Natural killer cell (primary cell): ENCODE results near the gene GAMT. TPM values are rescaled to one million over a fixed set of nuclear protein-coding genes. Genes with fewer than 3 reads are reported as not detected.

Source experiments
- ATAC-seq, 3 donors: fragments of 150-1000 bp in 2 of 3; fragments of 200-7000 bp in 1 of 3; cut with Tn5 transposase; 1 replicate in 1 of 3; 2 replicates in 2 of 3; pipeline ENCODE4 v1.10.0; 2021; ENCODE audit warnings: mild to moderate bottlenecking in 2 of 3, moderate library complexity in 2 of 3
- DNase-seq, 2 donors: peaks; one replicate each; pipeline versions ENCODE4 v3.0.0 to v3.0.0-alpha.2; 2013 to 2021; ENCODE audit warnings: mixed read lengths in 1 of 2
- H3K27ac ChIP-seq: one replicate; pipeline ENCODE4 v1.5.1; 2013; ENCODE audit warnings: mild to moderate bottlenecking, low read length
- H3K27me3 ChIP-seq: one replicate; pipeline ENCODE4 v1.6.1; 2013; ENCODE audit warnings: low read length; ENCODE audit not compliant: control insufficient read depth, insufficient read depth
- H3K36me3 ChIP-seq: one replicate; pipeline ENCODE4 v1.6.1; 2013; ENCODE audit warnings: low read length; ENCODE audit not compliant: control insufficient read depth, insufficient read depth
- H3K4me1 ChIP-seq: one replicate; pipeline ENCODE4 v1.6.1; 2013; ENCODE audit warnings: low read length; ENCODE audit not compliant: control insufficient read depth, insufficient read depth
- H3K4me3 ChIP-seq: one replicate; pipeline ENCODE4 v1.5.1; 2013; ENCODE audit warnings: low read length
- H3K9me3 ChIP-seq: one replicate; pipeline ENCODE4 v1.6.1; 2013; ENCODE audit warnings: low read length; ENCODE audit not compliant: control insufficient read depth, insufficient read depth
- H3K27ac Mint-ChIP-seq, 2 donors: one replicate each; pipeline ENCODE4 v1.8.0; 2022; ENCODE audit warnings: mild to moderate bottlenecking in 2 of 2, mixed read lengths in 2 of 2, moderate library complexity in 1 of 2
- H3K27me3 Mint-ChIP-seq, 2 donors: one replicate each; pipeline ENCODE4 v1.8.0; 2022; ENCODE audit warnings: low read depth in 2 of 2, mixed read lengths in 2 of 2
- H3K36me3 Mint-ChIP-seq: one replicate; pipeline ENCODE4 v1.8.0; 2022; ENCODE audit warnings: mixed read lengths
- H3K4me1 Mint-ChIP-seq, 2 donors: one replicate each; pipeline ENCODE4 v1.8.0; 2022; ENCODE audit warnings: mixed read lengths in 2 of 2
- H3K4me3 Mint-ChIP-seq: one replicate; pipeline ENCODE4 v1.8.0; 2022; ENCODE audit warnings: mild to moderate bottlenecking, moderate library complexity, mixed read lengths
- H3K9me3 Mint-ChIP-seq, 2 donors: one replicate each; pipeline ENCODE4 v1.8.0; 2022; ENCODE audit warnings: mixed read lengths in 2 of 2
- CTCF ChIP-seq: fragments of 200-600 bp; IDR thresholded peaks from one replicate; pipeline ENCODE4 v1.8.0; 2022; ENCODE audit warnings: antibody characterized with exemption
- WGBS: methylation state at CpG from one replicate; pipeline ENCODE4 v1.1.7; 2013; ENCODE audit warnings: missing lambda C conversion rate; ENCODE audit not compliant: insufficient coverage; 5-methylcytosine and 5-hydroxymethylcytosine counted together
- intact Hi-C: fragments of 100-400 bp; cut with micrococcal nuclease; formaldehyde crosslinking; loops from one replicate; pipeline ENCODE4 v1.14.2; 2022
- total RNA-seq, 4 donors: library from RNA; stranded (reverse); fragments of 120-200 nt in 1 of 4; gene quantifications; one replicate each; pipeline versions ENCODE4 v1.2.3 to v1.2.4, GENCODE V29; 2013 to 2022

The GAMT gene
- total RNA-seq, 3 donors from 2014 or later (not counting 1 experiment from before 2014, with no cell fraction given), result 5.1 to 7.5 (median 7.1) TPM

GRCh38 chr19:1363599-1363998 lies 37.7 kb downstream of the GAMT start:
- ATAC-seq, result peak; percentile 67 to 82 (median 81)
- Mint-ChIP-seq H3K36me3 (no peaks in the 10 kb centered on the region), H3K4me3 (peak overlapping the region; percentile 89), H3K4me1 (peaks cover 35 to 36% of the 10 kb centered on the region in 2 donors), H3K27me3 (no peaks in the 10 kb centered on the region), H3K9me3 (no peaks in the 10 kb centered on the region), H3K27ac (peak overlapping the region; percentile 88 to 93)
- WGBS, result 7% methylated on average over 8 of the region's 10 CpGs
- TF ChIP-seq CTCF, result no peak
- peaks cover 38% of the 10 kb centered on the region for H3K4me1 ChIP-seq
- H3K36me3 ChIP-seq, result peaks cover 16% of the 10 kb centered on the region
- DNase-seq, result peak; percentile 27 to 60
- H3K27me3 ChIP-seq, result no peaks in the 10 kb centered on the region
- intact Hi-C loops, result no loop called here
- peak overlapping the region; percentile 66 for H3K27ac ChIP-seq
- no peak overlapping the region for H3K4me3 ChIP-seq
- H3K9me3 ChIP-seq, result no peaks in the 10 kb centered on the region

GRCh38 chr19:1362387-1363257 lies 38.7 kb downstream of the GAMT start:
- no peak for ATAC-seq
- intact Hi-C loops, result no loop called here
- Mint-ChIP-seq H3K4me1 (peaks cover 35 to 36% of the 10 kb centered on the region in 2 donors), H3K27ac (peak overlapping the region; percentile 88 to 93), H3K4me3 (peak overlapping the region; percentile 89), H3K27me3 (no peaks in the 10 kb centered on the region), H3K9me3 (no peaks in the 10 kb centered on the region), H3K36me3 (no peaks in the 10 kb centered on the region)
- Histone ChIP-seq H3K9me3 (no peaks in the 10 kb centered on the region), H3K27me3 (no peaks in the 10 kb centered on the region), H3K27ac (peak overlapping the region; percentile 66), H3K4me3 (no peak overlapping the region), H3K36me3 (peaks cover 23% of the 10 kb centered on the region), H3K4me1 (peaks cover 38% of the 10 kb centered on the region)
- WGBS, result 79% methylated on average over 41 of the region's 42 CpGs
- no peak for TF ChIP-seq CTCF
- no peak for DNase-seq

- no peak for TF ChIP-seq CTCF
- Histone ChIP-seq H3K4me3 (no peak overlapping the region), H3K27ac (no peak overlapping the region), H3K4me1 (peaks cover 31% of the 10 kb centered on the region), H3K9me3 (no peaks in the 10 kb centered on the region), H3K36me3 (peaks cover 29% of the 10 kb centered on the region), H3K27me3 (no peaks in the 10 kb centered on the region)
- Mint-ChIP-seq H3K36me3 (no peaks in the 10 kb centered on the region), H3K4me3 (no peak overlapping the region), H3K27ac (no peak overlapping the region), H3K27me3 (no peaks in the 10 kb centered on the region), H3K4me1 (peaks cover 29 to 30% of the 10 kb centered on the region in 2 donors), H3K9me3 (no peaks in the 10 kb centered on the region)
- DNase-seq (no peak), ATAC-seq (no peak)
- intact Hi-C loops, result no loop called here
- WGBS, result 96% methylated on average over 28 of the region's 30 CpGs
These were observed 39.5 kb downstream of the GAMT start for GRCh38 chr19:1361601-1362386.
